ENCODE results near the gene PAOX. TPM values are rescaled to one million over a fixed set of nuclear protein-coding genes. Genes with fewer than 3 reads are reported as not detected.

Gene PAOX
- total and polyA plus RNA-seq, 2 of the 4 experiments (the other 2 are of a cell fraction): 3.8 to 4.5 TPM

DNA sequence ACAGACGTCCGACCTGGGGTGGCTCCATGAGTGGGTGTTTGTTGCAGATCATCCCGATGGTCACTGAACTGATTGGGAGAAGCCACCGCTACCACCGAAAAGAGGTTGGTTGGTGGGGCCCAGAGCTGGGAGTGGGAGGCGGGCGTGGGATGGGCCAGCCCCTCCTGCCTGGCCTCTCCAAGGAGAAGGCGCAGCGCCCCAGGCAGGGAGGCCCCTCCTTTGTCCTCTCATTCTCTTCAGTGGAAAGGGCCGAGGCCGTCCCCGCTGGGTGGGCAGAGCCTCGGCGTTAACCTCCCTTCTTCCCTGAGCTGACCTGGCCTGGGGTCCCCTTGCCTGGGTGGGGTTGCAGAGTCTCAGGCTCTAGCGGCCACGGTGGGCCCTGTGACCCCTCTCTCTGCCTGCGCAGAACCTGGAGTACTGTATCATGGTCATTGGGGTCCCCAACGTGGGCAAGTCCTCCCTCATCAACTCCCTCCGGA is 20.1 kb downstream of the PAOX start:
- no peaks in the 10 kb centered on the region for H3K9me3 ChIP-seq (ENCODE audit: control insufficient read depth, insufficient read depth, low read length)
- BruUV-seq (replicated peaks): no TSS peak
- intact Hi-C loops (cut with micrococcal nuclease) (no loop called here), in situ Hi-C loops (cut with MboI; ENCODE audit: low sequenced_read_pairs) (no loop called here), dilution Hi-C loops (cut with HindIII; ENCODE audit: low sequenced_read_pairs, unreplicated experiment) (no loop called here)
- no peak overlapping the region for H2BK120ac ChIP-seq (ENCODE audit: low read depth, low read length)
- no peaks in the 10 kb centered on the region for H3K27me3 ChIP-seq (ENCODE audit: control insufficient read depth, insufficient read depth, low read length)
- H3K18ac ChIP-seq (ENCODE audit: low read depth, low read length): no peak overlapping the region
- H4K5ac ChIP-seq (ENCODE audit: low read depth, low read length): no peak overlapping the region
- H3K9me1 ChIP-seq (ENCODE audit: insufficient read depth, low read length): 0 out of 2 replicates have a peak, but pooled peaks cover 9% of the 10 kb centered on the region
- no peak overlapping the region for H2AFZ ChIP-seq (replicated peaks; ENCODE audit: low read length, poor library complexity)
- peaks cover 54% of the 10 kb centered on the region for H3K36me3 ChIP-seq (ENCODE audit: control insufficient read depth, insufficient read depth, low read length)
- H4K91ac ChIP-seq (ENCODE audit: insufficient read depth, low read depth, low read length): no peak overlapping the region
- no peak overlapping the region for H3K27ac ChIP-seq (ENCODE audit: insufficient read depth, low read length)
- H3K56ac ChIP-seq (ENCODE audit: extremely low read depth, insufficient read depth, low read length): no peak overlapping the region
- no peak overlapping the region for H3K9ac ChIP-seq (ENCODE audit: low read depth, low read length)
- no peak overlapping the region for H2BK20ac ChIP-seq (ENCODE audit: low read depth, low read length)
- ATAC-seq (ENCODE audit: low read depth): no peak
- 100% methylated on average over 3 of the region's 19 CpGs; no CpG with 5 or more reads in 1 of the 2 experiments for WGBS, 2 experiments (ENCODE audit: extremely low coverage in 2 of 2, insufficient read length in 1 of 2)
- peaks cover 4% of the 10 kb centered on the region; the same call in 1 of the 2 replicates for H3K4me1 ChIP-seq (ENCODE audit: control insufficient read depth, insufficient read depth, low read length)
- ChIA-PET POLR2A (ENCODE audit: unreplicated experiment) (no interaction called here), CTCF (no interaction called here)
- H2AK9ac ChIP-seq (replicated peaks; ENCODE audit: low read depth, low read length, poor library complexity): no peak overlapping the region
- H3K4ac ChIP-seq (ENCODE audit: low read depth, low read length): no peak overlapping the region
- H4K8ac ChIP-seq (ENCODE audit: low read depth in 2 of 2, low read length in 2 of 2): no peak overlapping the region
- no peak overlapping the region for H3K14ac ChIP-seq (replicated peaks; ENCODE audit: low read depth, low read length)
- H3K23ac ChIP-seq (ENCODE audit: low read depth, low read length): no peak overlapping the region
- H3K79me1 ChIP-seq (ENCODE audit: low read depth in 1 of 2, low read length in 2 of 2): peaks cover 43 to 60% of the 10 kb centered on the region in 2 experiments
- no peak overlapping the region for H2BK5ac ChIP-seq (ENCODE audit: low read depth, low read length, poor library complexity, severe bottlenecking)
- TF ChIP-seq SMC3 (IDR thresholded peaks at IDR 0.05; ENCODE audit: low read depth, low read length) (no peak), RFX5 (IDR thresholded peaks at IDR 0.05; ENCODE audit: low read depth, low read length) (no peak), BHLHE40 (IDR thresholded peaks at IDR 0.05; ENCODE audit: low read depth, low read length) (no peak), MAZ (IDR thresholded peaks at IDR 0.05; ENCODE audit: borderline replicate concordance, low read depth, low read length) (no peak), CHD1 (IDR thresholded peaks at IDR 0.05; ENCODE audit: low read depth, low read length) (no peak), NFE2L2 (IDR thresholded peaks at IDR 0.05; ENCODE audit: low read depth, low read length) (no peak), RCOR1 (IDR thresholded peaks at IDR 0.05; ENCODE audit: insufficient replicate concordance, low read length) (no peak), CEBPB (IDR thresholded peaks at IDR 0.05; ENCODE audit: low read depth, low read length) (no peak), MXI1 (IDR thresholded peaks at IDR 0.05; ENCODE audit: borderline replicate concordance, low read depth, low read length) (no peak)
- TF ChIP-seq, protein P1, sequence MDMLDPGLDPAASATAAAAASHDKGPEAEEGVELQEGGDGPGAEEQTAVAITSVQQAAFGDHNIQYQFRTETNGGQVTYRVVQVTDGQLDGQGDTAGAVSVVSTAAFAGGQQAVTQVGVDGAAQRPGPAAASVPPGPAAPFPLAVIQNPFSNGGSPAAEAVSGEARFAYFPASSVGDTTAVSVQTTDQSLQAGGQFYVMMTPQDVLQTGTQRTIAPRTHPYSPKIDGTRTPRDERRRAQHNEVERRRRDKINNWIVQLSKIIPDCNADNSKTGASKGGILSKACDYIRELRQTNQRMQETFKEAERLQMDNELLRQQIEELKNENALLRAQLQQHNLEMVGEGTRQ (IDR thresholded peaks at IDR 0.05; ENCODE audit: low read depth, low read length): no peak
- TF ChIP-seq, protein P2, sequence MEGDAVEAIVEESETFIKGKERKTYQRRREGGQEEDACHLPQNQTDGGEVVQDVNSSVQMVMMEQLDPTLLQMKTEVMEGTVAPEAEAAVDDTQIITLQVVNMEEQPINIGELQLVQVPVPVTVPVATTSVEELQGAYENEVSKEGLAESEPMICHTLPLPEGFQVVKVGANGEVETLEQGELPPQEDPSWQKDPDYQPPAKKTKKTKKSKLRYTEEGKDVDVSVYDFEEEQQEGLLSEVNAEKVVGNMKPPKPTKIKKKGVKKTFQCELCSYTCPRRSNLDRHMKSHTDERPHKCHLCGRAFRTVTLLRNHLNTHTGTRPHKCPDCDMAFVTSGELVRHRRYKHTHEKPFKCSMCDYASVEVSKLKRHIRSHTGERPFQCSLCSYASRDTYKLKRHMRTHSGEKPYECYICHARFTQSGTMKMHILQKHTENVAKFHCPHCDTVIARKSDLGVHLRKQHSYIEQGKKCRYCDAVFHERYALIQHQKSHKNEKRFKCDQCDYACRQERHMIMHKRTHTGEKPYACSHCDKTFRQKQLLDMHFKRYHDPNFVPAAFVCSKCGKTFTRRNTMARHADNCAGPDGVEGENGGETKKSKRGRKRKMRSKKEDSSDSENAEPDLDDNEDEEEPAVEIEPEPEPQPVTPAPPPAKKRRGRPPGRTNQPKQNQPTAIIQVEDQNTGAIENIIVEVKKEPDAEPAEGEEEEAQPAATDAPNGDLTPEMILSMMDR (conservative IDR thresholded peaks at IDR 0.05; ENCODE audit: low read depth, low read length): no peak
- TF ChIP-seq, protein P3, sequence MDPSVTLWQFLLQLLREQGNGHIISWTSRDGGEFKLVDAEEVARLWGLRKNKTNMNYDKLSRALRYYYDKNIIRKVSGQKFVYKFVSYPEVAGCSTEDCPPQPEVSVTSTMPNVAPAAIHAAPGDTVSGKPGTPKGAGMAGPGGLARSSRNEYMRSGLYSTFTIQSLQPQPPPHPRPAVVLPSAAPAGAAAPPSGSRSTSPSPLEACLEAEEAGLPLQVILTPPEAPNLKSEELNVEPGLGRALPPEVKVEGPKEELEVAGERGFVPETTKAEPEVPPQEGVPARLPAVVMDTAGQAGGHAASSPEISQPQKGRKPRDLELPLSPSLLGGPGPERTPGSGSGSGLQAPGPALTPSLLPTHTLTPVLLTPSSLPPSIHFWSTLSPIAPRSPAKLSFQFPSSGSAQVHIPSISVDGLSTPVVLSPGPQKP (IDR thresholded peaks at IDR 0.05; ENCODE audit: borderline replicate concordance, low read depth, low read length): no peak
- no peak for DNase-seq
- no peak overlapping the region for H3K4me2 ChIP-seq (ENCODE audit: low read depth, low read length)
- no peaks in the 10 kb centered on the region for H4K20me1 ChIP-seq (ENCODE audit: insufficient read depth, low read length)
- no peak overlapping the region for H3K4me3 ChIP-seq (ENCODE audit: insufficient read depth, low read depth, low read length)
- H2AK5ac ChIP-seq (ENCODE audit: low read depth, low read length): no peak overlapping the region
- H2BK15ac ChIP-seq (ENCODE audit: low read depth, low read length): no peak overlapping the region
